Stimulated activated CD8-positive, alpha-beta memory T cell treated with anti-CD3 and anti-CD28 coated beads, Interleukin-4, amount 100 ng/mL, for 48 hours (primary cell): ENCODE results near the gene SLC25A48.

Experiments used
- DNase-seq: peaks from one replicate; pipeline ENCODE4 v3.0.0-alpha.2; 2020

SLC25A48 gene, protein sequence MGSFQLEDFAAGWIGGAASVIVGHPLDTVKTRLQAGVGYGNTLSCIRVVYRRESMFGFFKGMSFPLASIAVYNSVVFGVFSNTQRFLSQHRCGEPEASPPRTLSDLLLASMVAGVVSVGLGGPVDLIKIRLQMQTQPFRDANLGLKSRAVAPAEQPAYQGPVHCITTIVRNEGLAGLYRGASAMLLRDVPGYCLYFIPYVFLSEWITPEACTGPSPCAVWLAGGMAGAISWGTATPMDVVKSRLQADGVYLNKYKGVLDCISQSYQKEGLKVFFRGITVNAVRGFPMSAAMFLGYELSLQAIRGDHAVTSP

DNA sequence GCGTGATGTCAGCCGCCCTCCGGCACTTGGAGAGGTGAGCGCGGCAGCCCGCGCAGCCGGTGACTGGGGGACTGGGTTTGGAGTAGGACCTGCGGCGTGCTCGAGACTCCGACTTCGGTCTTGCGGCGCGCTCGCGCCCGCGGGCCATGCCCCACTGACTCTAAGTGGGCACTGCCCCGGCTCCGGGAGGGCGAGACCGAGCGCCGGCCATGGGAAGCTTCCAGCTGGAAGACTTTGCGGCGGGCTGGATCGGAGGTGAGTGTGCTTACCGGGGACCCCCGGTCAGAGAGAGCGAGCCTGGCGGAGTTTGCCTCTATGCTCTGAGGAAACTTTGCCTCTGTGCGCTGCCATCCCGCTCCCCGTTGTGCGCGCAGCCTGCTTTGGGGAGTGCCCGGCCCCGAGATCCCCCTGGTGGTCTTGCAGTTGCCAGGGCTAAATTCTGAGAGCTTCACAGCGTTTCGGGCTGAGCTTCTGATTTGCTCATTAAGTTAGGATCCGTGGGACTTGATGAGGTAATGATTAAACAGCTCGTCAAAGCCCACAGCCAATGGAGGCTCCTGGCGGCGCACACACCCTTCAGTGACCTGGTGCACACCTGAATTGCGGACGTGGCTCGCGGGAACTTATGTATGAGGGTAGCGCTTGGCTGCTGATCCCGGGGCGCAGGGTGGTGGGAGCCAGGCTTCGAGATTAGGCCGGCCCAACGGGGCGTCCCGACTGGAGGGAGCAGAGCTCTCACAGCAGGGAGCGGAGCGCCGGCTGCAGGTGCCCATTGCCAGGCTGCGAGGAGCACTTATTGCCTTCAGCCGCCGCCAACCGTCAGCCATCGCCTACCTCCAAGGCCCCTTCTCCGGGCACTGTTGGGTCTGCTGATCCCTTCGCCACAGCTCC lies at the start of gene SLC25A48:
Gene SLC25A48, plus strand, starts transcription at position 25 of the 891 bp plus-strand sequence. Its CDS starts 185 bp downstream, at position 210.
- DNase-seq = peak; percentile 72

DNA sequence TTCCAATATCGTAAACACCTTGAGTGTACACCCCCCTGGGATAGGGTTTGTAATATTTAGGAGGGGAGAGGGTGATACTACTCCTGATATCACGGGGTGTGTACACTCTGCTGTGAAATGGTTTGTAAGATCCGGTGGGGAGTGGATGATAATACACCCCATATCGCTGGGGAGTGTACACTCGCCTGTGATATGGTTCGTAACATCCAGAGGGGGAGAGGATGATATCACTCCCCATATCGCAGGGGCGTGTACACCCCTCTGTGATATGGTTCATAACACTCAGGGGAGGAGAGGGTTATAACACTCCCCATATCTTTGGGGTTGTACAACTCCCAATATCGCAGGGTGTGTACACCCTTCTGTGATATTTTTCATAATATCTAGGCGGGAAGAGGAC lies 33.8 kb upstream of the SLC25A48 start:
- no peak for DNase-seq

DNA sequence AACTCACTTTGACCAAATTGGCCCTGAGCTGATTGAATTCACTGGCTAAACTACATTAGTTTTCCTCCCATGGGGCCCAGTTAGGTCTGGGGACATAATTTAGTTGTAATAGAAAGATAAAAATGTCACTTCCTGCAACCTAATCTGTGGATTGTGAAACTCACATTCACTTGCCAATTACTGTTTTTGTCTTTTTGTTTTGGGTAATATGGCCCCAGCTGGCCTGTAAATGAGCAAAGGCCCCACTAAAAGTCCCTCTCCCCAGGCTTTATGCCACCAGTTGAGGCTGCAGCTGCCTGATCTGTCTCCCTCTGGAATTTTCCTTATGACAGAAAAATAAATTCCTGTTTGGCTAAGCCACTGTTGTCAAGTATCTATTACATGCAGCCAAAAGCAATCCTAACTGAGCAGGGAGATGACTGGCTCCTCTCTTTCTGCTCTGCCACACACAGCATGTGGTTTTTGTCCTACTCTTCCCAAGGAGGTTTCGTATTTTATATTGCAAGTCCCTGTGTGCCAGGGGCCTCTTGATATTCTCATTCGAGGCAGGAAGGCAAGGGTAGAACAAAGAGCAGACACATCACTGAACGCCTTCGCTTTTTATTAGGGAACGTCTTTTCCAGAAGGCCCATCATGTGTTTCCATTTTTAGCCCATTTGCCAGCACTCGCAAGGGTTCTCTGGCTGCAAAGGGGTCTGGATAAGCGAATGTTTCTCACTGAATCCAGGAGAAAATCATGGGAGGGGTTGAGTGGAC lies 24.1 kb upstream of the SLC25A48 start:
- no peak for DNase-seq

DNA sequence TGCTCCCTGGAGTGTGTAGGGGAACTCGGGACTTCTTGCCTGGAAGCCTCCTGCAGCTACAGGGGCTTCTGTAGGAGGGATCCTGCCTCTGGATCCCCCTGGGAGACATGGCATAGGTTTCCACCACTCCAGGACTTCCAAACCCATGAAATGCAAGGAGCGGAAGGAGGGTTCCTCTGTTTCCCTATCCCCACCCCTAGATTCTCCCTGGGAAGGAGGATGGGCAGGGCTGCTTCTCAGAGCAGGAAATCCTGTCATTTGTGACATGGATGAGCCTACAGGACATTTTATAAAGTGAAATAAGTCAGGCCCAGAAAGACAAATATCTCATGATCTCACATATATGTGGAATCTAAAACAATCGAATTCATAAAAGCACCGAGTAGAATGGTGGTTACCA lies 23.5 kb upstream of the SLC25A48 start:
- no peak for DNase-seq

DNA sequence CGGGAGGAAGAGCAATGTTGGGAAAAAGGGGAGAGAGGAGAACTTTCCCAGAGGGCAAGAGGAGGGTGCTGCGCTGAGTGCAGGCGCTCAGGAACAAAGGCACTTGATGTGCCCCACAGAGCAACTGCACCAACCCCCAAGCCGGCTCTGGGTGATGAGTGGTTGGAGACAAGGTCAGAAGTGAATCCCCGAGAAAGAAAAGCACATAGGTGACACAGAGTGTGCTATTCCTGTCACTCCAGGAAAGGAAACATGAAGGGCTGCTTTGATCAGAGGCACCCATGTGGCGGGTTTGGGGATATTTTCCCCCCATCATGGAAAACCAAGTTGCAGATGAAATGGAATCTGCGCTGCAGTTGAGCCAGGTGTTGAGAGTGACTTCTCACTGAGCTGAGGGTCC lies 20.7 kb upstream of the SLC25A48 start:
- DNase-seq = no peak

DNA sequence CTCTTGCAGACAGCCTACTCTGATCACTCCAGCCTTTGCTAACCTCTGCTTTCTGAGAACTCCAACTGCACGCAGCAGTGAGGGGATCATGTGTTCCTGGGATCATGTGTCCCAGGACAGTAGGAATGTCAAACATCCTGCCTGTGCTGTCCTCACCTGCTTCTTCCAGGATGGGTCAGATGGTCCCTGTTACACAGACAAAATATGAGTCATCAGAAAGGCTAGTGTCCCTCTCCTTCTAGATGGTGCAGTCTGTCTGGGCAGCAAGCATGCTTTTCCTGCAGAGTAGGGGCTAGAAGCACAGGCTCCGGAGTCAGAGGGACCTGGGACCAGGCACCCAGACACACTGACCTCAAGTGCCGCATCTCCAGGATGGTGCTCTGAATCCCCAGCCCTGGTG lies 20.1 kb upstream of the SLC25A48 start:
- DNase-seq = no peak

DNA sequence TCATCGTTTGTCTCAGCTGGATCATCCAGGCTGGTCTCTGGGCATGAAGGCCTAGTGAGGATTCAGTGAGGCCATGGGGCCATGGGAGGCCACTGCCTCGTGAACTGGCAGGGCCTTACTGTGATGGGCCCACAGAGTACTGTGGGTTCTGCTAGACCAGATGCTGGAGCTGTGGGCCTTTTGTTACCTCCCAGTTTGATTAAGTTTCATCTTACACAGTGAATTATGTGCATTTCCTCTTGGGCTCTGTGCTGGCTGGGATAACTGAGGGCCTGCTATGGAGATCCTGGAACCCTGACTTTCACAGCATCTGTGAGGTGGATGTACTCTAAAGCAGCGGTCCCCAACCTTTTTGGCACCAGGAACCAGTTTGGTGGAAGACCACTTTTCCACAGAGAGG lies 19.7 kb upstream of the SLC25A48 start:
- no peak for DNase-seq

DNA sequence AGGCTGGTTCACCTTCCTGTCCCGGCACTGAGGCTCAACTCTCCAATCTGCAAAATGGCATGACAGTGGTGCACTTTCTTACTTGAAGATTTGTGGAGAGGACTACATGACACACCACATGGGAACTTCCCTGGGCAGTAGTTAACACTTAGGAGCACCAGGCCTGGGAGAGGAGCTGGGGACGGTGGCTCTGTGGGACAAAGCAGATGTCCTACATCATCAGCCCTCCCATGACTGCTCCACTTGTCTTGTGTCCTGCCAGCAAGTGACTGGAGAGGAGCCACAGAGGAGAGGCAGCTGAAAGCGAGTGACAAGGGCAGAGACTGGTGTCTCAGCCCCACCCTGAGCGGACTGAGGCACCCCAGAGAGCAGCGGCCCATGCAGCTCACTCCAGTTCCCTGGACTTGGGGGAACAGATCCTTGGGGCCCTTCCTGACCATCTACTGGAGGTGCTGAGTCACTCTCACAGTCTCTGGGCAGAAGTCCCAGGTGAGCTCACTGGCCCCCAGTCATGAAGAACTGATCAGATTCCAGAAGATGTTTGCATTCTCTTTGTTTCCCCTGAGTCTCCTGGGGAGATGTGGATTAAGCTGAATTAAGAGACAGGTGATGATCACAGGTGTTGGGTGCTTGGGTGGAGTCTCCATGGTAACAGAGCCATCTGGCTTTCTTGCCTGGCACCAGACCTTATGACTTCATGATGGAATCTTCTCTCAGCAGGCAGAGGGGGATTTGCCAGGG lies 13.2 kb upstream of the SLC25A48 start:
- no peak for DNase-seq

DNA sequence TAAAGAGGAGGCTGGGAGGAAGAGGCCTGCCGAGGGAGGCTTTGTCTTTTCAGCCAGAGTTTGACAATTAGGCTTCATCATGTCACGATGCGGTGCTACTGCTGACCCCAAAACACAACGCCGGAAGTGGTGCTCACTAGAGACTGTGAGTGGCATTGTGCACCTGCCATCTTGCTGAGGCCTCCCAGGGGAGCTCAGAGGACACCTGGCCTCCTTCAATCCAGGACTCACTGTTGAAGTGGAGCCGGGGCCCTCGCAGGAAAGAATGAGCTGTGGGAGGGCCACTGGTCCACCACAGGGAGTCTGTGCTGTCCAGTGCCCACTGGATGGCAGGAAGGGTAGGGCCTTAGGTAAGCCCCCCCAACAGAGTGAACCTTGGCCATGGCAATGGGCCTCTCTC lies 12.7 kb upstream of the SLC25A48 start:
- no peak for DNase-seq

DNA sequence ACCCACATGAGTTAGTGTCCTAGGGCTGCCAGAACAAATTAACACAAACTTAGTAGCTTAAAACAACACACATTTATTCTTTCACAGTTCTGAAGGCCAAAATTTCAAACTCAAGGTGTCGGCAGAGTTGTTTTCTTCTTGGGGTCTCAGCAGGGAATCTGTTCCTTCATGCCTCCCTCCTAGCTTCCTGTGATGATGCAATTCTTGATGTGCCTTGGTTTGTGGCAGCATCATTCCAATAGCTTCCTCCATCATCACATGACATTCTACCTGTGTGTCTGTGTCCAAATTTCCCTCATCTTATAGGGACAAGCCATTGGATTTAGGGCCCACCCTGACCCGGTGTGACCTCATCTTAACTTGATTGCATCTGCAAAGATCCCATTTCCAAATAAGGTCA lies 12.2 kb upstream of the SLC25A48 start:
- DNase-seq = no peak

DNA sequence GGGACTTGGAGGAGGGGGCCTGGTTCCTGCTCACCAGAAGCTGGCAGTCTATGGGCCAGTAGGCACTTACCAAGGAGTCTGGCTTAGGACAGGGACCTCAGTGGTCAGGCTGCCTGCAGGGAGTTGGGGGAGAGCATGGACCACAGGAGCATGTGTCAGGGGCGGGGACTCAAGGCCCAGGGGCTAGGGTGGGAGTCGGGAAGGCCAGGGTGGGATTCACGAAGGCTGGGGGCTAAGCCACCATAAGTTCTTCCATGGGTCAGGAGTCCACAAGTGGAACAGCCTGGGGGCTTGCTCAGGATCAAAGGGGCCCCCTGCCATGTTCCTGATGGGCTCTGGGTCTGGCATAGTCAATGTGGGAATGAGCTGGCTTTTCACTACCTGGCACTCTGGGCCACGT lies 11.5 kb upstream of the SLC25A48 start:
- DNase-seq = no peak

DNA sequence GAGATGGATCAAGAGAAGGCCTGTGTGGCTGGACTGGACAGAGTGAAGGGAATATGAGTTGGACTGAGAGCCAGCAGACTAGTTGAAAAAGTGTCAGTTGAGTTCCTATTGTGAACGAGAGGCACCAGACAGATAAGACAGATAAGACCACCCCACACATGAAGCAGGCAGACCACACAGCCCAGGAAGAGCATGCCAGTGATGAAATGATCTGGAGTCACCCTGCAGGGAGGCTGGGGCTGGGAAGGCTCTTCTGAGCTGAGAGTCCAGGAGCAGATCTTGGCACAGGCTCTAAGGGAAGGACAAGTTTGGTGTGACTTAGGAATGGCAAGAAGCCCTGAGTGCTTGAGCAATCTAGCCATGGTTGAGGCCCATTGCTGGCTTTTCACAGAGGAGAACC lies 10.6 kb upstream of the SLC25A48 start:
- no peak for DNase-seq

DNA sequence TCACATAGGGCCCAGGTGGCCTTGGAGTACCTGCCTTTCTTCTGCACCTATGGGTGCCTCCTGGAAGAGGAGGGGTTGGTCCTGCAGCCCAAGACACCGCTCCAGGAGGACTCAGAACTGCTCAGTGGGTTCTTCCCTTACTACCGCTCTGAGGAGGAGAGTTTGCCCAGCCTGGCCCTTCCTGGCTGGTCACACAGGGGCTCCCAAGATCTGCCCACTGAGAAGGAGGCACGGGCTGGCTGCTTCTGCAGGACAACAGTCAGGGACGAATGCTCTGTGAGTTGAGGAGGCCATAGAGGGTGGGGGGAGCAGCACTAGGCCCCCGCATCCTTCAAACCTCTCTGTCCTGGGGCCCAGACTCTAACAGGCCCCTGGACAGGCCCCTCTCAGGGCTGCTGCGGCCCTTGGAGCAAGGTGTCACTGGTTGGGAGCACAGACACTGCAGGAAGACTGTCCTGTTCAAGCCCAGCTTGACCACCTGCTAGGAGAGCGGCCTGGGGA lies 9.9 kb upstream of the SLC25A48 start:
- DNase-seq = no peak

DNA sequence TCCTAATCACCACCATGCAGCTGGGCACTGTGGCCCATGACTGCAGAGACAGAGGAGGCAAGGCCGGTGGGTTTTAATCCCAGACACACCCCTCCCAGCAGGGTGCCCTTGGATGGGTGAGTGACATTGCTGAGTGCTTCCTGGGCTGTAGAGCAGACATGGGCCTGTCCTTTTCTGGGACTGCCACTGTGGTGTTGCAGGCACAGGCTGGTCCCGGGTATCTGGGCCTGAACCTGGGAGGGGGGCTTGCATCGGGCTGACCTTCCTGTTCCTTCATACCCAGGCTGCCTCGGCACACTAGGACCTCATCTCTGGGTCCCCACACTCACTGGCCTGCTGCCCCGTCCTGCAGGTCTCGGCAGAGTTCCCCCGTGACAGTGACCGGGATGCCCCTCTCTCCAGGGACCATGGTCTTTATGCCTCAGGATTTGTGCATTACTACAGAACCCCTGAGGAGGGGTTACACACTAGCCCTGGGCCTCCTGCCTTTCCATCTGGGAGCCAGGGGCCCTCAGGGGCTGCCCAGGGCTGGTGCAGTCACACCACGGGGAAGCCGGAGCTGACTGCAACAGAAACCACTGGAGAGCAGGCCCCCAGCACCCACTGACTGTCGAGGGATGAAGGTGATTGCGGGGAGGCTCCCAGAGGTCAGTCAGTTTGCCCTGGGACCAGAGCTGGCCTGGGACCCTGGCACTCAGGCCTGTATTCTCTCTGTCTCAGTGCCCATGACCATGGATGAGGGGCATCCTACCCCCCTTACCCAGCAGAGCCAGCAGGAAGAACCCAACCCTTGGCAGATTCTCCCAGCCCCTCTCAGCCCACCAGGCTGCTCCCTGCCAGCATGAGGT lies 8.9 kb upstream of the SLC25A48 start:
- no peak for DNase-seq

DNA sequence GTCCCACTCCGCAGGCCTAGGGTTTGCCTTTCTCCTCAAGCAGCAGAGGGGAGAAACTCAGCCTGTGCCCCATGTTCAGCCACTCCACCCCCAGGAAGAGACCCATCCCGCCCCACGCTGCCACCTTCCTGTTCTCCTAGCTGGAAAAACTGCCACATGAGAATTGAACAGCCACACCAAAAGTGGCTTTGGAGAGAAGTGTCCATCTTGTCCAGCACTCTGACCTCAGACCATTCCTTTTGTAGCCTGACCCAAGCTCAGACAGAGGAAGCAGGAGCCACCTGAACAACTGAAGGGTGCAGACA lies 8.3 kb upstream of the SLC25A48 start:
- DNase-seq = peak; percentile 13

DNA sequence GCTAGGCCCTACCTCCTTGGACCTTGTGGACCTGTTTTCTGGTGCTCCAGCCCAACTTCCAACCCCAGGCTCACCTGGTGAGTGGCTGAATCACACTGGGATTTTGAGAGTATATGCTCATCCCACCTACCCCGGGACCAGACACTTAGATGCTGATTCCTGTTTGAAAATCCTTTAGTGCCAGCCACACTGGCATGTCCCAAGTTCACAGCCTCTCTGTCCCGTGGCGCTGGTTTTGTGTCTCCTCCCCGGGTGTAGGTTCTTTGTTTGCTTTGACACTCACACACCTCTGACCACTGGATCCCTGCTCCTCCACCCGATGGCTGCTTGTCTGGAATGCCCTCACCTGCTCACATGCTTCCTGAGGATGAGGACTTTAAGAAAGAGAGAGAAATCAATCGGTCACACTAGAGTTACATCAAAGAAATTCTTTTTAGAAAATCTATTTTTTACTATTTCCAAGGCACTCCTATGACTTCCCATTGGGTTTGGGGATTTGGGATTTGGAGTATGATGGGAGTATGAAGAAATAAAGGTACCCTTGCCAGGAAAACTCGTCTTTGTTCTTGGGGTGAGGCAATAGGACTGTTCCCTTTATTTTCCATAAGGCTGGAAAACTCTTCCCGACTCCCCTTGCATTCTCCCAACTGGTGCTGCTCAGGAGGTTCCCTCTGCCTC lies 7.3 kb upstream of the SLC25A48 start:
- peak; percentile 16 for DNase-seq

DNA sequence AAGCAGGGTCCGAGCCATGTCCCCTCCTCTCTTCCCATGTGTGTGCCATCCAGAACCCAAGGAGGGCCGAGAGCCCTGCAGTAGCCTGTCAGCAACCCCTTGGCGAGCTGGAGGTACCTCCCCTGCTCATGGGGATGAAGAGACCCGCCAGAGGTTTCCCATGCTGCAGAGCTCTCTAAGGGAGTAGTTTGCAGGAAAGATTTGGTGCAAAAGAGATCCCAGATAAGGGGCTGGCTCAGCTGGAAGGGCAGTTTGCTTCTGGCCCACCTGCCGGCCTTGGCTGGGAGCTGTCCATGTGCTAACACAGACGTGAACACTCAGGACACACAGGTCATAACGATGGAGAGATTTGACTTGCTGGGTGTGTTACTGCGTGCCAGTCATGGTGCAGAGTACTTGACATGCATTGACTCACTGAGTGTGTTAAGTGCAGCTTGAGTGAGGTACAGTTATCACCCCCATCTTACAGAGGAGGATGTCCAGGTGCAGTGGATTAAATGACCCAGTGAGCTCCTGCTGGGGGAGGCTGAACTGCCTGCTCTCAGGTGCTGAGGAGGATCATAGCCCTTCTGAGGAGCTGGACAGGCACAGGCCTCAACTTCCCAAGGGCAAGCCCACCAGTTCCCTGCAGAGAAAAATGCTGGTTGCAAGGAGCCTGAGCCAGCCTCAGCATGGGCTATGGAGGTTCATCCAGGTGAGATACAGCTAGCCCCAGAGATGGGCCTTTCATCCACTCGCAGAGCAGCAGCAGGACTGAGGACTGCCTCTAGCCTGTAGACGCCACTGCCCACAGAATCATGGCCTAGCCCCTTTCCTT lies 6.3 kb upstream of the SLC25A48 start:
- DNase-seq = peak; percentile 7

DNA sequence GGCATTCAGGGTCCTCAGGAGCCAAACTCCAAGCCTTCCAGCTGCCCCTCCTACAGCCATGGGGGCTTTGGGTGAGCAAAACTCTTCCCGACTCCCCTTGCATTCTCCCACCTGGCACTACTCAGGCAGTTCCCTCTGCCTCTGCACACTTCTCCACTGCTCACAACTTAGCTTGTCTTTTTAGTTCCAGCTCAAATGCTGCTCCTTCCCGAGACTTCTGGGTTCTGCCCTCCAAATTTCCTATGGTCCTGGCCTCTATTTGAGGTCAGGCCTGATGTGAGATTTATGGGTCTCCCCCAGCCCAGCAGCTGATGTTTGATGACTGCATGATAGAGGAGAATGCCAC lies 5.7 kb upstream of the SLC25A48 start:
- DNase-seq = no peak

DNA sequence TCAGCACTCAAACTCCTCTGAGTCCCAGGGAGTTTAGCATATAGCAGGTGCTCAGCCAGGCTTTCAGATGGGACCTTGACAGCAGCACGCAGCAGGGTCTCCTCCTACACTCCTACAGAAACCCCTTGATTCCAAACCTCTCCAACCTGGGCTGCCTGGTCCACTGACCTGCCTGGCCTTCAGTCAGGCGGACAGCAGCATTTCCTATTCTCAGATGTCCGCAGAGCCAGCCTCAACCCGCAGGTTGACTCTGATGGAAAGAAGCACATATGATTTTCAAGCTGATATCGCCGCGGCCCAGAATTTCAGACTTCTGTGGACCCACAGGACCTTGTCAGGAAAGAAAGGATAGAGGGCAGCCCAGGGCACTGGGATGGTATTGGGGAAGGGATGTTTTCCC lies 5.3 kb upstream of the SLC25A48 start:
- DNase-seq = no peak

DNA sequence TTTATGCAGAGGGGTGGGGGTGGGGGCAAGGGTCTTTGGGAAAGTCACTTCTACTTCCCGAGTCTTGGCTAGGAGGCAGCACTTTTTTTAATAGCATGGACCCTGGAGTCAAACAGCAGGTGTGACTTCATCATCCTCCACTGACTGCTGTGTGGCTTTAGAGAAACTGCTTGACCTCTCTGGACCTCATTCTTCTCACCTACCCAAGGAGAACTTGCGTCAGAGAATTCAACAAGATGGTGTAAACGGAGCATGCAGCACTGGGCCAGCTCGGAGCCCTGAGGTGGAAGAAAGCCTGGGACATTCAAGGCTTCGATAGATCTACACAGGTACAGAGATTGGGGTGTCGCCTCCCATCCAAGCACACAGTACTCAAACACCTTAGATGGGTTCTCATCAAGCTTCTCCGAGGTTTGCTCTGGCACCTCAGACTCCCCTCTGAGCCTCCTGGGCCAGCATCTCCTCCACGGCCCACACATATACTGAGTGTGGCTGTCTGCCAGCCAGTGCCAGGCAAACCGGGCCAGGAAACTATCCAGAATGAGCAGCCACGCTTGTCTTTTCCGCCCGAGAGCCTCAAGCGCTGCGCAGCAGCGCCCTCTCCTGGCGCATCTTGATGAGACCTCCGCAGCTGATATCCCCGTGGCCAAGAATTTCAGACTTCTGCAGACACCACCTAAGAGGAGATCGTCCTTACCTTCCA lies 4.6 kb upstream of the SLC25A48 start:
- DNase-seq = peak; percentile 77
